Endometrium (tissue), 2 donors: ENCODE results near the gene TERT.
"Not testable (repeated sequence)": the region's sequence is repeated elsewhere in the genome, so short reads cannot be mapped to it uniquely, and the experiment has no call there.

Experiments
- FAIRE-seq: peaks from 2 replicates; lab custom pipeline; 2012; peaks lifted over from hg19 to GRCh38; lab: Jason Lieb, UNC
- donor health status: control.
- donor health status: control.

The TERT gene

DNA sequence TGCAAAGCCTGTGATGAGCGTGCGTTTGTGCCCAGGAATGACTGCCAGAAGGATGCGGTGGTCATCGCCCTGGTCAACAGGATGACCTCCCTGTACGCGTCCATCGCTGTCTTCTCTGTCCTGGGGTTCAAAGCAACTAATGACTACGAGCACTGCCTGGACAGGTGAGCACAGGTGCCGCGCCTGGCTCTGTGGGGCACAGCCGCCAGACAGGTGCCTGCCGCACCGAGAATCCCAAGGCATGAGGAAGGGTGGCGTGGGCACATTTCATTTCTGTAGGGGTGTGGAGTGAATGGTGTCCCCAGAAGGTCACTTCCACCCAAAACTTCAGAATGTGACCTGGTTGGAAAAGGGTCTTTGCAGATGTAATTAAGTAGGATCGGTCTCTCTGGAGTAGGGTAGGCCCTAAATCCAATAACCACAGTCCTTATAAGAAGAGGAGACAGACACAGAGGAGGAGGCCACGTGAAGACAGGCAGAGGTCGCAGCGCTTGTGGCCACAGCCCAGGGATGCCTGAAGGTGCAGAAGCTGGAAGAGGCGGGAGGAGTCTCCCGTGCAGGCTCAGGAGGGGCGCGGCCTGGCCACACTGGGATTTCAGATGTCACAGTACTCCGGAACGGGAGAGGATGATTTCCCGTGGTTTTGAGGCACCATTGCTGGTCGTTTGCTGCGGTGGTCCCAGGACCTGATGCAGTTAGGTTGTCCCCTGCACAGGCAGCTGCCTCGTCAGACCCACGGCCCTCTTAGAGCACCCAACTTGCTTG is 54.2 kb downstream of the TERT start:
- no peak for FAIRE-seq

DNA sequence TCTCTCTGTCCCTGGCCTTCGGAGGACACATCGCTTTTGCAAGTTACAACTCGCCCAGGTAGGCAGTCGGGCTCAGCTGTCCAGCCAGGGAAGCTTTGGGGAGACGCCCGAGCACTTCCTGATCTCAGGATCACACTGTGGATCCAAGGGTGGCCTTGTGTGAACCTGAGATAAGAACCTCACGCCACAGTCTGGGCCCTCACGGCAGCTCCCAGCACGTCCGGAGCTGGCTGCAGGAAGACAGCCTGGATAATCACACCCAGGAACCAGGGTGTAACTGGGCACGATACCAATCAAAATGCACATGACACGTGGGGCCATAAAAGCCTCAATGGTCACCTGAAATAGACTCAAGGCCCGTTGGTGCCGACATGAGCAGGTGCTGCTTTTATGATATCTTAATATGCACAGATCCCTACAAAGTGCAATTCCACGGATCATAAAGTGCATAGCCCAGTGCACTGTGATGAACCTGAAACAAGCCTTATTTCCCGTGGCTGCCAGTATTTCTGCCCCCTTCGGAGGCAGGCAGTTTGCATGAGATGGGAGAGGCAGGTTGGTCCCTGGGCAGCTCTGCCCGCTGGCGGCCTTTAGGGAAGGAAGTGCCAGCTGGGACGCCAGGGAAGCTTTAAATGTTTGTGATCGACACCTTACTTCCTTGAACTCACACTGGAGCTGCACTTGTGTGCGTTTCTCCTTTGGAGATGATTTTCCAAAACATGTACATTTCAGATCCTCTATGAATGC is 55.2 kb downstream of the TERT start:
- FAIRE-seq = no peak

DNA sequence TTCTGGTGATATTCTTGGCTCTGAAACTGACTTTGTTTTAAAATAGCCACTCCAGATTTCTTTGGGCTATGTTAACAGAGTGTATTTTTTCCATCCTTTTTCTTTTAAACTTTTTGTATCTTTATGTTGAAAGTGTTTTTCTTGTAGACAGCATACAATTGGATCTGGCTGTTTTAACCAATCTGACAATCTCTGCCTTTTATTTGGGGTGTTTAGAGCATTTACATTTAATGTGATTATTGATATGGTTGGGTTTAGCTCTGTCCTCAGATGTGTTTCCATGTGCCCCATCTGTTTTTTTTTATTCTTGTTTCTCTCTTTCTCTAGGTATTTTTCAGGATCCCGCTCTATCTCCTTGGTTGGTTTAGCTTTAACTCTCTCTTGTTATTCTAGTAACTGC is 59.0 kb downstream of the TERT start:
- no peak for FAIRE-seq

DNA sequence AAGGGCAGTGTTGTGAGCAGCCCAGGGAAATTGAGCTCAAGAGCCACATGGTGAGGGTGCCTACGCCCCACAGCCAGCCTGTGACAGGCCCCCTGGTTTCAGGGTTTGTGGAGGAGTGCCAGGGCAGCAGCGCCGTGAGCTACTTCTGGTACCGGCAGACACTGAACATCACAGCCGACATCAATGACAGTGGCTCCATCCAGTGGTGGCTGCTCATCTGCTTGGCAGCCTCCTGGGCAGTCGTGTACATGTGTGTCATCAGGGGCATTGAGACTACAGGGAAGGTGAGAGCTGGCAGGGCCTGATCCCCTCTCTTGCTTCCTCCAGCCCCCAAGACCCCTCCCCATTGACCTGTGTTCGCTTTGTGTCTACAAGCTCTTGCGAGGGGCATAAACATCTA is 59.5 kb downstream of the TERT start:
- FAIRE-seq = no peak

DNA sequence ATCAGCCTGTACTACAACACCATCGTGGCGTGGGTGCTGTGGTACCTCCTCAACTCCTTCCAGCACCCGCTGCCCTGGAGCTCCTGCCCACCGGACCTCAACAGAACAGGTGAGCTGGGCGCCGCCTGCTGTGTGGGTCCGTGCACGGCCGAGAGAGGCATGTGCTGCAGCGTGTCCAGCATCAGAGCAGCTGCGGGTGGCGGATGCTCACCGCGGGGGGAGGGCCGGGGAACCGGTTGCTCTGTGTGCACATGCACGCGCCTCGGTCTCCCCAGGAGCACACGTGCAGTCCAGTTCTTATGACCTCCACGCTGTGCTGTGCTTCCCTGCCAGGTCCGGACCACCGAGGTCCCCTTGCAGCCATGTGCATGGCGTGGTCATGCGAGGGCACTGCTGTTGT is 62.1 kb downstream of the TERT start:
- FAIRE-seq = no peak

DNA sequence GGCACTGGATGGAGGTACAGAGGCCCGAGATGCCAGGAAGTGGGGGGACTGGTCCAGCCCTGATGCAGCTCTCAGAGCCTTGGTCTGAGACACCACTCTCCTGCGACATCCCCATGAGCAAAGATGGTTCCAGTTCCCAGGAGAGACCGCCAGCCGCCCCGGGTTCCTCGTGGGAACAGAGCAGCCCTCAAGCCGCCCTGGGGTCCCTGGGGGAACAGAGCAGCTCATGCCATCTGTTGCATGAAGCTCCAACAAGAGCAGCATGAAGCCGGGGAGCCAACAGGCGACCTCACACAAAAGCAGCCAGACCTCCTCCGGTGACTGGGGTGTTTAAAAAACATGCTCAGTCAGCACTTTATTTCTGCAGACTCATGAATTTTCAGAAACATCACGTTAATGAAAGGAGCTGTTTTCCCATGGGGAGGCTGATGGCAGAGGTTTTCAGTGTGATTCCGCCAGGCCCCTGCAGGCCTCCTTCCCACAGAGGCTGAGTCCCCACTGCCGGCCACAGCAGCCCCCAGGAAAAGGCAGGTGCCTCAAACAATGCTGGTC is 63.4 kb downstream of the TERT start:
- no peak for FAIRE-seq

DNA sequence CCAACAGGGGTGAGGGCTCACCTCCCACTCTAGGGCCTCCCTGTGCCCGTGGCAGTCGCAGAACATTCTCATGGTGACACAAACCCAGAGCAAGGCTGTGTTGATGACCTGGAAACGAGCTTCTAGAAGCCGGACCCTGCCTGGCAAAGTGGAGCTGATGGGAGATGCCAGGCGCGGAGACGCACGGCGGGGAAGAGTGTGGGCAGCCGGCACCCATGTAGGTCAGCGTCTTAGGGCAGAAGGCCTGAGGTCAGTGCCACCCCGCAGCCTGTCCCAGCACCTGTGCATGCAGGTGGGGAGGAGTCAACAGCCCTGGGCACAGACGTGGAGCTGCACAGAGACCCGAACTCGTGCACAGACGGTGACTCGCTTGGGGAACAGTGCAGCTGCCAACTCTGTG is 64.3 kb downstream of the TERT start:
- FAIRE-seq = no peak

DNA sequence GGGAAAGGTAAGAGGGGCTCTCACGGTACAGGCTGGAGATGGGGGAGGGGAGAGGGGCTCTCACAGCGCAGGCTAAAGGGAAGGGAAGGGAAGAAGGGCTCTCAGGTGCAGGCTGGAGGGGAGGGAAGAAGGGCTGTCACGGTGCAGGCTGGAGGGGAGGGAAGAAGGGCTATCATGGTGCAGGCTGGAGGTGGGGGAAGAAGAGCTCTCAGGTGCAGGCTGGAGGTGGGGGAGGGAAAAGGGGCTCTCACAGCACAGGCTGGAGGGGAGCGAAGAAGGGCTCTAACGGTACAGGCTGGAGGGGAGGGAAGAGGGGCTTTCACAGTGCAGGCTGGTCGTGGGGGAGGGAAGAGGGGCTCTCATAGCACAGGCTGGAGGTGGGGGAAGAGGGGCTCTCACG is 65.0 kb downstream of the TERT start:
- FAIRE-seq = no peak

DNA sequence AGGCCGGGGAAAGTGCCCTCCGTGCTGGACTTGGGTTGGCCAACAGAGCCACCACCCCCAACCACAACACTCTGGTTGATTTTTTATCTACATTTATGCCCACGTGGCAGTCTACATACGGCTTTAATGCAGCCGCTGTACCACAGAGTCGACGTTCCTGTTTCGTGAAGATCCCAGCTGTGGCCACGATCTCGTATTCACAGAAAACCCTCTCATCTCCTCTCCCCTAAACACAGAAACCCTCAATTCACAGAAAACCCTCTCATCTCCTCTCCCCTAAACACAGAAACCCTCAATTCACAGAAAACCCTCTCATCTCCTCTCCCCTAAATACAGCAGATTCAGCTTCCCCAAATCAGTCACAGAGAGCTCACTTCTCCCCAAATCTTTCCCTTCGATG is 65.8 kb downstream of the TERT start:
- not testable (repeated sequence) for FAIRE-seq

DNA sequence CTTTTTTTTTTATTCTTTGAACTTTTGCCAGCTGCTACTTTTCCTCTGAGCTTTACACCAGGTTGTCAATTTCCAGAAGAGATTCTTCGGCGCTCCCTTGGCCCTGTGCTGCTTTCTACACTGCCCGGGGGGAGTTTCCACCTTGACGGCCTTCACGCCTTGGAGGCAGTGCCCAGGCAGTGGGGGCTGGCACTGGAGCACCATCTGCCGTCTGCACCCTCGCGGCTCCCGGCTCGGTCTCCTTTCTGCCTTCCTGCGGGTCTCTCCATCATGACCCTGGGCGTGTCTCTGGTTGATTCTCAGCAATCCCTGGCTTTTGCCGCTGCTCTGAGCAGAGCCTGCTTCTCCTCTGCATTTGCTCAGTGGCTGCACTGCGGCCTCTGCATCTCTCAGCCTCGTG is 66.7 kb downstream of the TERT start:
- FAIRE-seq = no peak

DNA sequence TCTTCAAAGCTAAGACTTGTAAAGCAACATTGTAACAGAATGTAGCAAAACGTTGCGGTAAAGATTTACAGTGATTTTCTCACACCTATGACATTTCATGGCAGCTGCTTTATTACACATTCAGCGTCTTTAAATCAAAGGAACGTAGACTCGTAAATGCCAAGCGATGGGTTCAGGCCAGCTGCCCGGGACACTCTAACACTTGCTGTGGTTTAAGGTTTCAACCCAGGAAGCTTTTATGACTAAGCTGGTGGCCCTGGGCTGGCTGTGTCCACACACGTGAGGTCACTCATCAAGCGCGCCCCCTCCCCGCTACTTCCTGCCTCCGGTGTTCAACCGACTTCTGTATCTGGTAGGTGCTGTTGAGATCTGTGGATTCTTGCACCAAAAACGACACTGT is 67.2 kb downstream of the TERT start:
- FAIRE-seq = no peak

DNA sequence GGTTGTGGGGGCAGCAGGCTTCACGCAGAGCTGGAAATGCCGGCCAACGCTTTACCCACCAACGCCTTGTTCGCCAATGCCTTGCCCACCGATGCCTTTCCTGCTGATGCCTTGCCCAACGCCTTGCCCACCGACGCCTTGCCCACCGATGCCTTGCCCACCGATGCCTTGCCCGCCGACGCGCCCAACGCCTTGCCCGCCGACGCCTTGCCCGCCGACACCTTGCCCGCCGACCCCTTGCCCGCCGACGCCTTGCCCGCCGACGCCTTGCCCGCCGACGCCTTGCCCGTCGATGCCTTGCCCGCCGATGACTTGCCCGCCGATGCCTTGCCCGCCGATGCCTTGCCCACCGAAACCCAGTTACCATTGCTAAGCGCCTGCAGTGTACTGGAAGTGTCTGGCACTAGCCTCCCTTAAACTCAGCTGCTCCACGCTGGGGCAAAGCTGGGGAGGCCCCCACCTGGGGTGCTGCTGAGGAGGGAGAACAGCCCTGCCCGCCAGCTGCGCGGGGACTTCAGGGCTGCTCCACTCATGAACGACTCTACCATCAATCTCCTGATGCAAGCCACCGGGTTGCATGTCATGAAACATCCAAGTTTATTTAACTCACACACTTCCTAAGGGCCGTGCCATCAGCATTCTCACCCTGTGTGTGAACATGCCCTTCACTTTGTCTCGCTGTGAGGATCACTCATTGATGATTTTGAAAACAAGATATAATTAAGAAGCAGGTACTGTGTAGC is 67.9 kb downstream of the TERT start:
- FAIRE-seq = no peak

DNA sequence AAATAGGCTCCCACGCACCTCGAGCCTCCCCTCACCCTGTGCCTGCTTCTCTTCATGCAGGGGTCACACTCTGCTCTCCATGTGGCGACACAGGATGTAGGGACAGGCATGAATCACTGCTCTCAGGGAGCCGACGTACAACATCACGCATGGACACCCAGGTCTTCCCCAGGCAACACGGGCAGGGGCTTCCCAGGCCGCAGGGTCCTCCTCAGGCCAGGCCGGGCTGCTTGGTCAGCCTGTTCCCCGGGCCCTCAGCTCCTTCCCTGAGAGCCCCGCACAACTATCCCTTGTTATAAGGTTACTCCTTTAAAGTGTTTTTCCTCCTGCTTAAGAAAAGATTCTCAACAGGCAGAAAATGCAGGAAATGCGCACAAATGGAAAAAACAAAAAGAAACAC is 68.6 kb downstream of the TERT start:
- FAIRE-seq = no peak

DNA sequence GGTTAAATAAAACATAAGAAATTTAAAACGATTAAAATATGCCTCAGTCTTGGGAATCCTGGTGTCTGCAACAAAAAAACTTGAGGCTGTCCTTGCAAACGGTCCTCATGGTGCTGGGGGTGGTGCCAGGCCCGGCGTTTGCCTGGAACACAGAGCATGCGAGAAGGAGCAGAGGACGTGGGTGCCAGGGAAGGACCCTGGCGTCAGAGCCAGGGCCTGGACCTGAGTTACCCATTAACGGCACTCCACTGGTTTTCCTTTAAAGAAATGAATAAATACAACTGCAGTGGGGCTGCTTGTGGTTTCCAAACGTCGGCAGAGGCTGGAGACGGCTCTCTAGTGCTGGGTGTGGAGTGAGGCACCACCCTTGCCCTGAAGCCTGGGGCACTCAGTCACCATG is 69.8 kb downstream of the TERT start, which contains the start of gene SLC6A18:
TSS of gene SLC6A18 (plus strand) at position 301 of the 400 bp plus-strand sequence. CDS start at position 398, 97 bp downstream.
- no peak for FAIRE-seq

DNA sequence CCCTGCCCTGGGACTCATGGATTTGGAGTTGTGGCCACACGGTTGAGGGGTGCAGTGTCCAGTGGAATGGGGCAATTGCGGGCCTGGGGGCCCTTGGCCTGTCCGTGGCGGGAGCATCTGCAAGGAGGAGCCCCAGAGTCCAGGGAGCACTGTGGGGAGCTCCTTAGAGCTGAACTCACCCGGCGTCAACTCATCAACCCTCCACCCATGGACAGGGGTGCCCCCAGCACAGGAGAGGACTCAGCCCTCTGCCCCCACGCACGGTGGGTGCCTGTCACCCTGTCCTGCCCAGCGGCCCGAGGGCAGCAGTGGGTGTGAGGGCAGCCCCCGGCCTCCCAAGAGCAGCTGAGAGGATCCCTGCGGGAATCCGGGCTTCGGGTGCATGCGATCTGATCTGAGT is 70.2 kb downstream of the TERT start:
- FAIRE-seq = no peak

DNA sequence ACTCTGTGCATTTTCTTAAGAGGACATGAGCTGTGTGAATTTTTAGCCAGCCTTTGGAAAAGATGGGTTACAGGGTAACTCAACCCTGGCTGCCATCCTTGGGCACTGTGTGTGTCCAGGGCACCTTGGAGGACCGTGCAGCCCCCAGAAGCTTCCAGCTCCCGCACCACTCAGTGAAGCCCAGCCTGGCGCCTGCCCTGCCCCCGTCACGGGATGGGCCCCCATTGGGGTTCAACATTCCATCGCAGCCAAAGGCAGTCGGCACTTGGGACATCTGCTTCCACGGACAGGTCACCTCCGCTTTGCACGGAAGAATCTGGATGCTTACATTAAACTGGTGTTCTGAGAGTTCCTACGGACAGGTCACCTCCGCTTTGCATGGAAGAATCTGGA is 71.6 kb downstream of the TERT start:
- no peak for FAIRE-seq

DNA sequence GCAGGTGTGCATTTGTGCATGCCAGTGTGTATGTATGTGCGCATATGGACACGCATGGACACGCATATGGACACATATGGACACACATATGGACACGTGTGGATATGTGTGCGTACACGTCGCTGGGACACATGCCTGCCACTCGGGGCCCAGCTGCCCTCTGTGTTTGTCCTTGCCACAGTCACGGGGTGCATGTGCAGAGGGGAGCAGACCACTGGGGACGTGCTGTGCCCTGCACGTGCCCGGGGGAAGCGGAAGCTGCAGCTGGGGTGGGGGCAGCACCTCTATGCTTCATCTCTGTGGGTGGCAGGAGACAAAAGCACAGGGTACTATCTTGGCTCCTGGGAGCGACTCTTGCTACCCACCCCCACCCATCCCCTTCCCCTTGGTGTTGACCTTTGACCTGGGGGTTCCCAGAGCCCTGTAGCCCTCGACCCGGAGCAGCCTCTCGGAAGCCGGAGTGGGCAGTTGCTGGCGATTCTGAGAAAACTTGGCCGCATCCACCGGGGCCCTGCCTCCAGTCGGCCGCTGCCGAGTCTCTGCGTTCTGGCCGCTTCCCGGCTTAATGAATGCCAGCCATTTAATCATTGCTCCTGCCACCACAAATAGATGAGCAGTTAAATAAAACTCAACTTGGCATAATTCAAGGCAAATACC is 72.1 kb downstream of the TERT start:
- no peak for FAIRE-seq

DNA sequence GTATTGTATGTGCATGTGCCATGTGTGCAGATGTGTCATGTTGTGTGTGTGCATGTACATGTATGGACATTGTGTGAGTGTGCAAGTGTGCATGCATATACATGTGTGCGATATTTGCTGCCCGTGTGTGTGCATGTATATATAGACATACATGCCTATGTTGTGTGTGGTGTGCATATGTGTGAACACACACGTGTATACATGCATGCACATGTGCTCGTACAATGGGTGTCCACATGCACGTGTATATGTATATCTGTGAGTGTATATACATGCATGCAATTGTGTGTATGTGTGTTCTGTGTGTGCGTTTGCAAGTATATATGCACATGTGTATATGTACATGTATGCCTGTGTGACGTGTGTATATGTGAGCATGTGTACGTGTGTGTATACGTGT is 72.7 kb downstream of the TERT start:
- no peak for FAIRE-seq

DNA sequence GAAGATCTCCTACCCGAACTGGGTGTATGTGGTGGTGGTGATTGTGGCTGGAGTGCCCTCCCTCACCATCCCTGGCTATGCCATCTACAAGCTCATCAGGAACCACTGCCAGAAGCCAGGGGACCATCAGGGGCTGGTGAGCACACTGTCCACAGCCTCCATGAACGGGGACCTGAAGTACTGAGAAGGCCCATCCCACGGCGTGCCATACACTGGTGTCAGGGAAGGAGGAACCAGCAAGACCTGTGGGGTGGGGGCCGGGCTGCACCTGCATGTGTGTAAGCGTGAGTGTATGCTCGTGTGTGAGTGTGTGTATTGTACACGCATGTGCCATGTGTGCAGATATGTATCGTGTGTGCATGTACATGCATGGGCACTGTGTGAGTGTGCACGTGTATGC is 73.1 kb downstream of the TERT start:
- FAIRE-seq = no peak

DNA sequence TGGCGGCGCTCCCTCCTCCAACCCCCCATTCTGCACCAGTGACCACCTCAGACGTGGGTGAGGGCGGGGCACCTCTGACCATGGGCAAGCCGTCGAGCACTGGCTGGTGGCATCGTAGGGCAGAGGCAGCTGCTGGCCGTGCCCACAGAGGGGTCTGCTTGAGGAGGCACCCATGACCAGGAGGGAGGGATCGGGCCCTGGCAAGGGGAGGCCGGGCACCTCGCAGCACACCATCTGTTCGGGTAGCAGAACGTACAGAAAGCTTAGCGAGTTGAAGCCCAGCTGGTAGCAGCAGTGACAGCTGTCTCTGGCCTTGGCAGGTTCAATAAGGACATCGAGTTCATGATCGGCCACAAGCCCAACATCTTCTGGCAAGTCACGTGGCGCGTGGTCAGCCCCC is 74.0 kb downstream of the TERT start:
- FAIRE-seq = no peak

DNA sequence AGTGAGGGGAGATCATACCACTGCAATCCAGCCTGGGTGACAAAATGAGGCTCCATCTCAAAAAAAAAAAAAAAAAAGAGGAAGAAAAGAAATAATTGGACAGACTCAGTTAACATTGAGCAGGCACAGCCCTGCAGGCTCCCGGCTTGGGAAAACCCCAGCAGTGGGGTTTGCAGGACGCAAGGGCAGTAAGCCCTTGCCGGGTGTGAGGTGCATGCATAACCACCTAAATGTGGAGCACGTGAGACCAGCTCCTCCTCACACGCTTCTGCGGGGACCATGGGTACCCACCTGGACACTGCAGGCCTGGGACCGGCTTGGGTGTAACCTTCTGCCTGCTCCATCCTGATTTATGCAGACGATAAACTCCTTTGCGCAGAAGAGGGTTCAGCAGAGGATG is 74.5 kb downstream of the TERT start:
- no peak for FAIRE-seq

DNA sequence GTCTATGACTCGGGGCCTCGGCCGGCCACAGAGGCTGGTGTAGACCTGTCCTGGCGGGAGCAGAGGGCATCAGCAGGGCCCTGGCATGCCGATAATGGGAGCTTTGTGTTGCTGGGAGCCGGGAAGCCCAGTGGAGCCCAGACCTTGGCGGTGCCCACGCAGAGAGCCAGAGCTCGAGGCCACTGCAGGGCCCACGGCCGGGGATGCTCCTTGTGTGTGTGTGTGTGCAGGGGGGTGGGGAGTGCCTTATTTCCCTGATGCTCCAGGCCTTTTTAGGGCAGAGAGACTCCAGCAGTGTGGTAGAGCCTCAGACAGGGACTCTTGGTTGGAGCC is 75.1 kb downstream of the TERT start:
- no peak for FAIRE-seq
